Lower lobe of right lung (tissue), 2 donors: ENCODE results near the gene PLB1. TPM values are rescaled to one million over a fixed set of nuclear protein-coding genes. Genes with fewer than 3 reads are reported as not detected.

Source experiments
- ATAC-seq, 2 donors: fragments of 200-7000 bp; cut with Tn5 transposase; one replicate each; pipeline ENCODE4 v1.9.1; 2020 to 2022; ENCODE audit warnings: mild to moderate bottlenecking in 2 of 2, moderate library complexity in 2 of 2
- DNase-seq: peaks from one replicate; pipeline ENCODE4 v3.0.0-alpha.2; 2020
- H3K27ac ChIP-seq: fragments of 200-600 bp; one replicate; pipeline ENCODE4 v1.8.0; 2022
- H3K27me3 ChIP-seq: fragments of 200-600 bp; one replicate; pipeline ENCODE4 v1.8.0; 2022; ENCODE audit warnings: low read depth
- H3K36me3 ChIP-seq: fragments of 200-600 bp; one replicate; pipeline ENCODE4 v1.8.0; 2022; ENCODE audit warnings: mild to moderate bottlenecking
- H3K4me1 ChIP-seq: fragments of 200-600 bp; one replicate; pipeline ENCODE4 v1.8.0; 2022
- H3K4me3 ChIP-seq: fragments of 200-600 bp; one replicate; pipeline ENCODE4 v1.8.0; 2022; ENCODE audit warnings: mild to moderate bottlenecking
- H3K9me3 ChIP-seq: fragments of 200-600 bp; one replicate; pipeline ENCODE4 v1.8.0; 2022
- CTCF ChIP-seq: fragments of 200-600 bp; IDR thresholded peaks from one replicate; pipeline ENCODE4 v1.8.0; 2022; ENCODE audit warnings: antibody characterized with exemption, mild to moderate bottlenecking
- intact Hi-C: fragments of 100-400 bp; cut with DNase I; formaldehyde crosslinking; loops from one replicate; pipeline ENCODE4 v1.11.0; 2022
- total RNA-seq: library from RNA; stranded (reverse); fragmentation: NEBNext Ultra II Directional; extraction: Animal tissue kit (Norgen Biotek cat#: 25700); gene quantifications from one replicate; pipeline ENCODE4 v1.2.1, GENCODE V29; 2021
- donor health status: DM: no; HTN: yes; CAD: no; lungs with severe emphysema.

The PLB1 gene
- total RNA-seq, 1 donor from 2014 or later = 5.5 TPM

- H3K4me3 ChIP-seq = no peak overlapping the region
- H3K4me1 ChIP-seq = peaks cover 14% of the 10 kb centered on the region
- DNase-seq (no peak), ATAC-seq (no peak)
- H3K36me3 ChIP-seq = no peaks in the 10 kb centered on the region
- intact Hi-C loops = no loop called here
- H3K27me3 ChIP-seq = no peaks in the 10 kb centered on the region
- H3K27ac ChIP-seq = no peak overlapping the region
- no peaks in the 10 kb centered on the region for H3K9me3 ChIP-seq
- no peak for TF ChIP-seq CTCF
Observed at GRCh38 chr2:28687640-28688385, 192.0 kb downstream of the PLB1 start.

GRCh38 chr2:28688818-28689217, 193.0 kb downstream of the PLB1 start:
- H3K27me3 ChIP-seq = no peaks in the 10 kb centered on the region
- no peak overlapping the region for H3K27ac ChIP-seq
- ATAC-seq = no peak
- no peak for DNase-seq
- intact Hi-C loops = no loop called here
- no peak for TF ChIP-seq CTCF
- no peak overlapping the region for H3K4me3 ChIP-seq
- H3K36me3 ChIP-seq = no peaks in the 10 kb centered on the region
- peaks cover 5% of the 10 kb centered on the region for H3K4me1 ChIP-seq
- H3K9me3 ChIP-seq = no peaks in the 10 kb centered on the region

GRCh38 chr2:28689771-28690170, 193.9 kb downstream of the PLB1 start:
- DNase-seq (no peak), ATAC-seq (no peak)
- no peak for TF ChIP-seq CTCF
- Histone ChIP-seq H3K36me3 (no peaks in the 10 kb centered on the region), H3K27ac (no peak overlapping the region), H3K27me3 (no peaks in the 10 kb centered on the region), H3K4me1 (no peaks in the 10 kb centered on the region), H3K4me3 (no peak overlapping the region), H3K9me3 (no peaks in the 10 kb centered on the region)
- intact Hi-C loops = no loop called here

GRCh38 chr2:28692411-28692810, 196.6 kb downstream of the PLB1 start:
- no peaks in the 10 kb centered on the region for H3K27me3 ChIP-seq
- H3K4me3 ChIP-seq = no peak overlapping the region
- no peaks in the 10 kb centered on the region for H3K36me3 ChIP-seq
- H3K27ac ChIP-seq = no peak overlapping the region
- ATAC-seq = no peak
- H3K9me3 ChIP-seq = no peaks in the 10 kb centered on the region
- H3K4me1 ChIP-seq = no peaks in the 10 kb centered on the region
- no peak for TF ChIP-seq CTCF
- intact Hi-C loops = no loop called here
- no peak for DNase-seq

GRCh38 chr2:28693223-28693622, 197.4 kb downstream of the PLB1 start:
- Histone ChIP-seq H3K4me3 (no peak overlapping the region), H3K9me3 (no peaks in the 10 kb centered on the region), H3K4me1 (no peaks in the 10 kb centered on the region), H3K36me3 (no peaks in the 10 kb centered on the region), H3K27ac (no peak overlapping the region), H3K27me3 (no peaks in the 10 kb centered on the region)
- DNase-seq (no peak), ATAC-seq (no peak)
- intact Hi-C loops = no loop called here
- TF ChIP-seq CTCF = no peak

Other genes with a start within 250 kb of the PLB1 start
- gene FOSL2, start 103.2 kb upstream of the PLB1 start, total RNA-seq = 74.9 TPM